GM19372 (cell line): ENCODE measurements around the gene CEMIP2.

Experiments
- ATAC-seq: cut with Tn5 transposase; IDR thresholded peaks from one replicate; pipeline ENCODE4 v1.9.1; 2021; ENCODE audit warnings: mild to moderate bottlenecking, low read depth, moderate library complexity; ENCODE audit not compliant: unreplicated experiment

The CEMIP2 gene

DNA sequence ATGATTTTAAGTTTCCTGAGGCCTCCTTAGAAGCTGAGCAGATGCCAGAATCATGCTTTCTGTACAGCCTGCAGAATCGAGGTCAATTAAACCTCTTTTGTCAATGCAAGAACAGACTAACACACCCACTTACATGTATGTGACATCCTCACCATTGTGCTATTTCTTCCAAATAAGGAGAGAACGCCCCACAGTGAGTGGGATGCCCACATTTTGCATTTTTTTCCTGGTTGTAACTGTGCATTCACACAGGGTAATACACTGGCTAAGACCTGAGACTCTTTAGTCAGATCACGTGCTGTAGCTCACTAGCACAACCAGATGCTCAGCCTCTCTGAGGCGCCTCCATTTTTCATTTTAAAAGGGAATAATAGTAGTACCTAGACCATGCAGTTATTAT, 4.4 kb upstream of the CEMIP2 start:
- ATAC-seq = no peak

DNA sequence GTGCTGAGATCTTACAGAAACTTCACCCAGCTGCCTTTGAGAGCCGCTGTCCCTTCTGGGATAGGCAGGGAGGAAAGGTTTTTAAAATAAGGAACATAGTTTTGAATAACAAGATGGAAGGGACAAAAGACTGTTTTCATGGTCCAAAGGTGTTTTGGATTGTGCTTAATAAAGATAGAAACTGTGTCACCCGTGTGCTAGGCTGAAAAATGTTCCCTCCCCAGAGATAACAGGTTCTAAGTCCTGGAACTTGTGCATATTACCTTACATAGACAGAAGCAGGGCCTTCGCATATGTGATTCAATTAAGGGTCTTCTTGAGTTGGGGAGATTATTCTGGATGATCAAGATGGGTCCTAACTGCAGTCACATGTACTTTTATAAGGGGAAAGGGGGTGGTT, 1.9 kb upstream of the CEMIP2 start:
- no peak for ATAC-seq

GRCh38 chr9:71769175-71770161, 1.2 kb upstream of the CEMIP2 start:
- peak; percentile 44 for ATAC-seq

GRCh38 chr9:71767776-71768321, 464 bp downstream of the CEMIP2 start:
- no peak for ATAC-seq

DNA sequence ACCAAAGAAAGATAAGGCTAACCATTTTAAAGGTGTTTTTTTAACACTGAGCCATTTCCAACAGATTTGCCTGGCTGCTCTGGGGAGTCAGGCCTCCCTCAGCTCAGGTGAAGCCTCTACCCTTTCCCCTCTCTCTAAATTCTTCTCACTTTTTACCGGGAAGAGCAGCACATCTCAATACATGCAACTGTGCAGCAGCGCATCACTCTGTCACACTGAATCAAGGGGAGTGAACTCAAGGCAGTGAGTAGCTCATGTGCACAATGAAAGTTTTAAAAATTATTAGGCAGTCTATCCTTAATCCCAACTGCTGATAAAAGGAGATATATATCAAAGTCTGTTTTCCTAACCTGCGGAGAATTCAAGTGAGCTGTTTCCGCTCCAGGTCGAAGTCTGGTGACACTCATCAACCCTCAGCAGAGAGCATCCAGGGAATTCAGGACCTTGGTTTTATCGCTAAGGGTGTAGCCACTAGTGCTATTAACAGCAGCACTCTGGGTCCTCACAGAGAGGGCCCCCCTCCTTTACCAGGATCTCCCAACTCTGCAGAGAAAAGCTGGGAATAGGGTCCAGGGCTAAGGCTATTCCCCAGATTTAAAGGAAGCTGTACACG, 1.0 kb downstream of the CEMIP2 start:
- ATAC-seq = no peak

DNA sequence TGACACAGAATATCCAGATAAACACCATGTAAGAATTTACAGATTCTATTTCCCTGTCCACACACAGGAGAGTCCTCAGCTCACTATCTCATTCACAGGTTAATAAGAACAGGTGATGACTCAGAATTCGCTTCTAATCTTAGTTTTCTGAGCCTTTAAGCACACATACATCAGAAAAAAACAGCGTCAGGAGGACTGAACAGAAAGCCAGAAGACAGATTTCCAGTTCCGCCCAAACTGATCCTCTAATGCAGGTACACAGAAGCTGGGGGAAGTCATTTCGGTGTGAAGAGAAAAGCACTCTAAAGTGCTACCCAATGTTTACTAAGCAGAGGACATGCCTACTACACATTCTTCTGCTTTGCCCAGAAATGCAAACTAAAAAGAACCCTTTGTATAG, 1.6 kb downstream of the CEMIP2 start:
- no peak for ATAC-seq

GRCh38 chr9:71765693-71766092, 2.6 kb downstream of the CEMIP2 start:
- no peak for ATAC-seq

GRCh38 chr9:71764891-71765290, 3.4 kb downstream of the CEMIP2 start:
- no peak for ATAC-seq

GRCh38 chr9:71764463-71764862, 3.9 kb downstream of the CEMIP2 start:
- no peak for ATAC-seq

GRCh38 chr9:71763832-71764231, 4.5 kb downstream of the CEMIP2 start:
- no peak for ATAC-seq

DNA sequence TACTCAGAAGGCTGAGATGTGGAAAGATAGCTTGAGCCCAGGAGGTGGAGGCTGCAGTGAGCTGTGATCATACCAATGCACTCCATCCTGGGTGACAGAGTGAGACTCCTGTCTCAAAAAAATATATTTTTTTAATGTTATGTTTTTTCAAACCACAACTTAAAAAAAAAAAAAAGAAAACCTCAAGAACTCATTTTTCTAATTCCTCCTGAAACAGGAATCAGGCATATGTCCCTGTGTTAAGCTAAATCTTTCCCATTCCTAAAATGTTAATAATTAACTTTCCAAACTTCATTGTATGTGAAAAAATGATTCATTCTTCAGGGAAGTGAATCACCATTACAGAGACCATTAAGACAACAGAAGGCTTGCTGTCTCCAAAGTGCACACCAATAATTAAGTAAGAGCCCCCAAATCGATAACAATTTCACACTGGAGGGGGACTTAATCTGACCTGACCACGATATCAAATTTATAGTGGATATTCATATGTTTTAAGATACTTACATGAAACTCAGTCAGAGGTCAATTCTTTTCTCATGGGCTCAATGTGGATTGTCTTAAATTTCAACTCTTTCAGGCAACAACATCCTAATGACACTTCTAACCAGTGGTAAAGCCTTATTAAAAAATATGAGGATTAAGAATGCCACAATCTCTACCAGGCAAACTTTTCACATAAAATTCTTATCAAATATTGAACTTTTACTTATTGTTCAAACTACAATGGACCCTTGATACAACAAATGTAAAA, 5.2 kb downstream of the CEMIP2 start:
- ATAC-seq = no peak

GRCh38 chr9:71761938-71762353, 6.4 kb downstream of the CEMIP2 start:
- ATAC-seq = no peak

- no peak for ATAC-seq
These were observed 7.4 kb downstream of the CEMIP2 start for GRCh38 chr9:71760901-71761300.

DNA sequence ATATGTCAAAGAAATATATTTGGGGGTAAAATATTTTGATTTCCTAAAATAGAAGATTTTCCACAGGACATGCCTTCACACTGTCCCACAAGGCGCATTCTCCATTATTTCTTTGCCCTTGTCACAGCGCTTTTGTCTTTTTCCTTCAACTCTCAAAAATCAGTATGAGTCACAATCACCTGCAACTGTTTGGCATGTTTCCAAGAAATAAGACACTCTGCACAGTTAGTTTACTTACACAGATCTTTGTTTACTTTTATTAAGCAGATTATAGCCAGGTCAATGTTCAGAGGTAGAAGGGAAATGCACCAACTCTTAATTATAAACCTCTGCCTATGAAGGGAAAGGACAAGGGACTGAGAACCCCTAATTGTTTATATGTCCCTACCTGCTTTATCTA, 9.5 kb downstream of the CEMIP2 start:
- ATAC-seq = no peak

DNA sequence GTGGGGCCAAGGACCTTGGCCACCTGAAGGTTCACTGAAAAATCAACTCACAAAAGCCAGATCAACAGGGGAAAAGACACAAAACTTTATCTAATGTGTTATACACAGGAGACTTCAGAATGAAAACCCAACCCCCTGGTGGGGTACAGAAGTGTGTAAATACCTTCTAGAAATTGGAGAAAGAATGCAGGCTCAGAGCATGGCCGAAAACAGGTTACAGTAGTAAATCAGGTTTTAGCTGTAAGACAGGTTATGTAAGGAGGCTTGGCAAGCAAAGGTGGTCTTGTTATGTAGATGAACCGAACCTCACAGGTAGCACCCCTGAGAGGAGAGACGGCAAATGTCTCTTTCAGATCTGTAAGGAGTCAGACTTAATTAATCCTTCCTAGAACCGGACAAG, 10.0 kb downstream of the CEMIP2 start:
- ATAC-seq = no peak

DNA sequence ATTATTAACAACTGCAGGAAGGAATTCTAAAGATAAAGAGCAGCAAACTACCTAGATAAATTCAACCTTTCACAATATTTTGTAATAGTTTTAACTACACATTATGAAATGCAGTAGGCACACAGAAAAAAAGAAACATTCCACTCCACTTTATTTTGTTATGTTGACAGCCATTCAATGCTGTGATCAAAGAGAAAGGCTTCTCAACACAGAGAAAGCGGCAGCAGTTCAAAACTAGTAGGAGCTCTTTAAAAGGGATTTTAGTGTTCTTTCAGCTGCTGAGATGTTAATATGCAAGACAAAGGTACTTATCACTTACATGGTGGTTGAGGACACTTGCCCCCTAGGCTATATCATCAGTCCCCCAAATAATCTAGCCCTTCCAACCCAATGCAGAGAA, 11.6 kb downstream of the CEMIP2 start:
- no peak for ATAC-seq

DNA sequence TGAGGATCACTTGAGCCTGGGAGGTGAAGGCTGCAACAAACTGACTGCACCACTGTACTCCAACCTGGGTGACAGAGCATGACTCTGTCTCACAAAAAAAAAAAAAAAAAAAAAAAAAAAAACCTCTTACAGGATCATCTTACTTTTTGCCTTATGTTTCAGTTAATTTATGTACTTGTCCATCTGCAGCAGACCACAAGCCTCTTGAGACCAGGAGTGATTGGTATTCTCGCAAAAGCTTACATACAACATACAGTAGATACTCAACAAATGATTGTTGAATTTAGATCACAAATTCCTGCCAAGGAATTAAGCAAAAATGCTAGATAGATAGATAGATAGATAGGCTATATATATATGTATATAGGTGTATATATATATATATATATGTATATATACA, 12.4 kb downstream of the CEMIP2 start:
- no peak for ATAC-seq

DNA sequence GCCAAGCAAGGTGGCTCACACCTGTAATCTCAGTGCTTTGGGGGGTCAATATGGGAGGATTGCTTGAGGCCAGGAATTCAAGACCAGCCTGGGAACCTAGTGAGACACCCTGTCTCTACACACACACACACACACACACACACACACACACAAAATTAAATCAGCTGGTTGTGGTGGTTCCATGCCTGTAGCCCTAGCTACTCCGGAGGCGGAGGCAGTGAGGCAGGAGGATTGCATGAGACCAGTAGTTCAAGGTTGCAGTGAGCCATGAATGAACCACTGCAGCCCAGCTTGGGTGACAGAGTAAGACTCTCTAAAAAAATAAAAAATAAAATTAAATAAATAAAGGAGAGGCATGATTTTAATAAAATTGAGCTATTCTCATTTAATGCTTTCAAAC, 13.1 kb downstream of the CEMIP2 start:
- no peak for ATAC-seq

- no peak for ATAC-seq
These were observed 14.2 kb downstream of the CEMIP2 start for GRCh38 chr9:71754151-71754550.

- ATAC-seq = no peak
These were observed 15.4 kb downstream of the CEMIP2 start for GRCh38 chr9:71752928-71753327.

GRCh38 chr9:71752352-71752751, 16.0 kb downstream of the CEMIP2 start:
- ATAC-seq = no peak
